ENCODE measurements around the gene STRN. TPM values are rescaled to one million over a fixed set of nuclear protein-coding genes. Genes with fewer than 3 reads are reported as not detected.
"Not testable (repeated sequence)": the region's sequence is repeated elsewhere in the genome, so short reads cannot be mapped to it uniquely, and the experiment has no call there.

The STRN gene
- total RNA-seq, 1 donor, result 18.5 TPM

GRCh38 chr2:36855429-36855828 lies 110.9 kb downstream of the STRN start:
- Histone ChIP-seq H3K4me3 (ENCODE audit: low read length) (no peak overlapping the region), H3K4me1 (ENCODE audit: insufficient read depth, low read length) (no peaks in the 10 kb centered on the region), H3K27me3 (ENCODE audit: insufficient read depth, low read length) (no peaks in the 10 kb centered on the region), H3K9me3 (ENCODE audit: low read depth, low read length) (no peaks in the 10 kb centered on the region)

- Histone ChIP-seq H3K4me1 (ENCODE audit: insufficient read depth, low read length) (no peaks in the 10 kb centered on the region), H3K27me3 (ENCODE audit: insufficient read depth, low read length) (no peaks in the 10 kb centered on the region), H3K9me3 (ENCODE audit: low read depth, low read length) (no peaks in the 10 kb centered on the region), H3K4me3 (ENCODE audit: low read length) (no peak overlapping the region)
Measured at GRCh38 chr2:36854241-36854640, 112.1 kb downstream of the STRN start.

GRCh38 chr2:36849265-36849664 lies 117.1 kb downstream of the STRN start:
- Histone ChIP-seq H3K9me3 (ENCODE audit: low read depth, low read length) (no peaks in the 10 kb centered on the region), H3K4me1 (ENCODE audit: insufficient read depth, low read length) (no peaks in the 10 kb centered on the region), H3K27me3 (ENCODE audit: insufficient read depth, low read length) (no peaks in the 10 kb centered on the region)

GRCh38 chr2:36843838-36844237 lies 122.5 kb downstream of the STRN start:
- Histone ChIP-seq H3K9me3 (ENCODE audit: low read depth, low read length) (no peaks in the 10 kb centered on the region), H3K4me3 (ENCODE audit: low read length) (no peak overlapping the region), H3K4me1 (ENCODE audit: insufficient read depth, low read length) (no peaks in the 10 kb centered on the region), H3K27me3 (ENCODE audit: insufficient read depth, low read length) (no peaks in the 10 kb centered on the region)

More at GRCh38 chr2:36849265-36849664, 117.1 kb downstream of the STRN start:
- H3K4me3 ChIP-seq (ENCODE audit: low read length), result no peak overlapping the region

- no peaks in the 10 kb centered on the region for H3K9me3 ChIP-seq (ENCODE audit: low read depth, low read length)
- no peak overlapping the region for H3K4me3 ChIP-seq (ENCODE audit: low read length)
- no peaks in the 10 kb centered on the region for H3K27me3 ChIP-seq (ENCODE audit: insufficient read depth, low read length)
- H3K4me1 ChIP-seq (ENCODE audit: insufficient read depth, low read length), result no peaks in the 10 kb centered on the region
Measured at GRCh38 chr2:36839976-36840617, 126.2 kb downstream of the STRN start.

- Histone ChIP-seq H3K9me3 (ENCODE audit: low read depth, low read length) (no peaks in the 10 kb centered on the region), H3K27me3 (ENCODE audit: insufficient read depth, low read length) (no peaks in the 10 kb centered on the region), H3K4me3 (ENCODE audit: low read length) (no peak overlapping the region), H3K4me1 (ENCODE audit: insufficient read depth, low read length) (no peaks in the 10 kb centered on the region)
Measured at GRCh38 chr2:36834731-36835524, 131.4 kb downstream of the STRN start.

- Histone ChIP-seq H3K4me1 (ENCODE audit: insufficient read depth, low read length) (no peaks in the 10 kb centered on the region), H3K9me3 (ENCODE audit: low read depth, low read length) (no peaks in the 10 kb centered on the region), H3K4me3 (ENCODE audit: low read length) (no peak overlapping the region), H3K27me3 (ENCODE audit: insufficient read depth, low read length) (no peaks in the 10 kb centered on the region)
Measured at GRCh38 chr2:36834203-36834602, 132.1 kb downstream of the STRN start.

- no peaks in the 10 kb centered on the region for H3K4me1 ChIP-seq (ENCODE audit: insufficient read depth, low read length)
- no peaks in the 10 kb centered on the region for H3K9me3 ChIP-seq (ENCODE audit: low read depth, low read length)
- no peaks in the 10 kb centered on the region for H3K27me3 ChIP-seq (ENCODE audit: insufficient read depth, low read length)
- no peak overlapping the region for H3K4me3 ChIP-seq (ENCODE audit: low read length)
Measured at GRCh38 chr2:36831185-36831584, 135.2 kb downstream of the STRN start.

- H3K4me1 ChIP-seq (ENCODE audit: insufficient read depth, low read length); H3K27me3 ChIP-seq (ENCODE audit: insufficient read depth, low read length); H3K9me3 ChIP-seq (ENCODE audit: low read depth, low read length); H3K4me3 ChIP-seq (ENCODE audit: low read length): not testable (repeated sequence)
Measured at GRCh38 chr2:36824683-36825082, 141.7 kb downstream of the STRN start.

- Histone ChIP-seq H3K27me3 (ENCODE audit: insufficient read depth, low read length) (no peaks in the 10 kb centered on the region), H3K4me1 (ENCODE audit: insufficient read depth, low read length) (no peaks in the 10 kb centered on the region), H3K9me3 (ENCODE audit: low read depth, low read length) (no peaks in the 10 kb centered on the region), H3K4me3 (ENCODE audit: low read length) (no peak overlapping the region)
Measured at GRCh38 chr2:36824273-36824672, 142.1 kb downstream of the STRN start.

- Histone ChIP-seq H3K4me3 (ENCODE audit: low read length) (no peak overlapping the region), H3K4me1 (ENCODE audit: insufficient read depth, low read length) (no peaks in the 10 kb centered on the region), H3K9me3 (ENCODE audit: low read depth, low read length) (no peaks in the 10 kb centered on the region), H3K27me3 (ENCODE audit: insufficient read depth, low read length) (no peaks in the 10 kb centered on the region)
Measured at GRCh38 chr2:36823862-36824261, 142.5 kb downstream of the STRN start.

- Histone ChIP-seq H3K4me1 (ENCODE audit: insufficient read depth, low read length) (no peaks in the 10 kb centered on the region), H3K9me3 (ENCODE audit: low read depth, low read length) (no peaks in the 10 kb centered on the region), H3K27me3 (ENCODE audit: insufficient read depth, low read length) (no peaks in the 10 kb centered on the region), H3K4me3 (ENCODE audit: low read length) (no peak overlapping the region)
Measured at GRCh38 chr2:36820942-36821605, 145.3 kb downstream of the STRN start.

GRCh38 chr2:36819095-36819711 lies 147.1 kb downstream of the STRN start:
- no peaks in the 10 kb centered on the region for H3K4me1 ChIP-seq (ENCODE audit: insufficient read depth, low read length)
- H3K4me3 ChIP-seq (ENCODE audit: low read length), result no peak overlapping the region
- no peaks in the 10 kb centered on the region for H3K27me3 ChIP-seq (ENCODE audit: insufficient read depth, low read length)
- no peaks in the 10 kb centered on the region for H3K9me3 ChIP-seq (ENCODE audit: low read depth, low read length)

GRCh38 chr2:36818542-36818941 lies 147.8 kb downstream of the STRN start:
- Histone ChIP-seq H3K9me3 (ENCODE audit: low read depth, low read length) (no peaks in the 10 kb centered on the region), H3K4me3 (ENCODE audit: low read length) (no peak overlapping the region), H3K27me3 (ENCODE audit: insufficient read depth, low read length) (no peaks in the 10 kb centered on the region), H3K4me1 (ENCODE audit: insufficient read depth, low read length) (no peaks in the 10 kb centered on the region)

GRCh38 chr2:36812196-36812595 lies 154.1 kb downstream of the STRN start:
- Histone ChIP-seq H3K9me3 (ENCODE audit: low read depth, low read length) (no peaks in the 10 kb centered on the region), H3K27me3 (ENCODE audit: insufficient read depth, low read length) (no peaks in the 10 kb centered on the region), H3K4me3 (ENCODE audit: low read length) (no peak overlapping the region), H3K4me1 (ENCODE audit: insufficient read depth, low read length) (no peaks in the 10 kb centered on the region)
